Measurements from ENCODE around the gene TRIM16.
"Not testable (repeated sequence)": the region's sequence is repeated elsewhere in the genome, so short reads cannot be mapped to it uniquely, and the experiment has no call there.

TRIM16 gene

GRCh38 chr17:15683824-15684478 lies at the start of gene TRIM16:
Gene TRIM16, minus strand, starts transcription at chr17:15684311. Its CDS starts 32,702 bp downstream, at chr17:15651609.
- DNase-seq, result peak; percentile 1

- DNase-seq, result not testable (repeated sequence)
Observed at GRCh38 chr17:15733174-15733789, 49.2 kb upstream of the TRIM16 start.

GRCh38 chr17:15731900-15732299 lies 47.8 kb upstream of the TRIM16 start, which contains the start of gene TBC1D26:
Gene TBC1D26, plus strand, starts transcription at chr17:15732283. Its CDS starts 3,066 bp downstream, at chr17:15735349.
- DNase-seq, result not testable (repeated sequence)

- DNase-seq, result not testable (repeated sequence)
Observed at GRCh38 chr17:15730535-15730934, 46.4 kb upstream of the TRIM16 start.

- DNase-seq, result not testable (repeated sequence)
Observed at GRCh38 chr17:15716601-15717563, 32.8 kb upstream of the TRIM16 start.

- not testable (repeated sequence) for DNase-seq
Observed at GRCh38 chr17:15708879-15709278, 24.8 kb upstream of the TRIM16 start.

- DNase-seq, result not testable (repeated sequence)
Observed at GRCh38 chr17:15704813-15705212, 20.7 kb upstream of the TRIM16 start.

GRCh38 chr17:15704239-15704638 lies 20.1 kb upstream of the TRIM16 start:
- DNase-seq, result not testable (repeated sequence)

- not testable (repeated sequence) for DNase-seq
Observed at GRCh38 chr17:15699937-15700336, 15.8 kb upstream of the TRIM16 start.

GRCh38 chr17:15699413-15699924 lies 15.4 kb upstream of the TRIM16 start, which contains the start of gene ZNF286A:
Gene ZNF286A, plus strand, starts transcription at chr17:15699752. Its CDS starts 578 bp downstream, at chr17:15700330.
- peak; percentile 91 for DNase-seq

GRCh38 chr17:15698967-15699366 lies 14.9 kb upstream of the TRIM16 start:
- not testable (repeated sequence) for DNase-seq

GRCh38 chr17:15687494-15687893 lies 3.4 kb upstream of the TRIM16 start:
- not testable (repeated sequence) for DNase-seq

GRCh38 chr17:15683135-15683534 lies 976 bp downstream of the TRIM16 start:
- not testable (repeated sequence) for DNase-seq

GRCh38 chr17:15675991-15676390 lies 8.1 kb downstream of the TRIM16 start:
- DNase-seq, result not testable (repeated sequence)

- DNase-seq, result not testable (repeated sequence)
Observed at GRCh38 chr17:15674640-15675039, 9.5 kb downstream of the TRIM16 start.

GRCh38 chr17:15669526-15669925 lies 14.6 kb downstream of the TRIM16 start:
- DNase-seq, result not testable (repeated sequence)

GRCh38 chr17:15663691-15664090 lies 20.4 kb downstream of the TRIM16 start:
- no peak for DNase-seq

- DNase-seq, result no peak
Observed at GRCh38 chr17:15663176-15663575, 20.9 kb downstream of the TRIM16 start.

- DNase-seq, result no peak
Observed at GRCh38 chr17:15662681-15663080, 21.4 kb downstream of the TRIM16 start.

- no peak for DNase-seq
Observed at GRCh38 chr17:15660077-15660476, 24.0 kb downstream of the TRIM16 start.

- DNase-seq, result no peak
Observed at GRCh38 chr17:15659663-15660062, 24.4 kb downstream of the TRIM16 start.

- no peak for DNase-seq
Observed at GRCh38 chr17:15659236-15659635, 24.9 kb downstream of the TRIM16 start.

- no peak for DNase-seq
Observed at GRCh38 chr17:15658296-15658695, 25.8 kb downstream of the TRIM16 start.

Data from NCI-H2029 (cell line).